ENCODE data around the gene CT55.
"Not testable (repeated sequence)": the region's sequence is repeated elsewhere in the genome, so short reads cannot be mapped to it uniquely, and the experiment has no call there.

GRCh38 chrX:135154688-135155087 lies 16.5 kb downstream of the CT55 start:
- TF ChIP-seq POLR2A, CTCF, POLR2AphosphoS5 (IDR thresholded peaks at IDR 0.05): not testable (repeated sequence)
